ENCODE measurements around the gene PPP2R2B.

DNA sequence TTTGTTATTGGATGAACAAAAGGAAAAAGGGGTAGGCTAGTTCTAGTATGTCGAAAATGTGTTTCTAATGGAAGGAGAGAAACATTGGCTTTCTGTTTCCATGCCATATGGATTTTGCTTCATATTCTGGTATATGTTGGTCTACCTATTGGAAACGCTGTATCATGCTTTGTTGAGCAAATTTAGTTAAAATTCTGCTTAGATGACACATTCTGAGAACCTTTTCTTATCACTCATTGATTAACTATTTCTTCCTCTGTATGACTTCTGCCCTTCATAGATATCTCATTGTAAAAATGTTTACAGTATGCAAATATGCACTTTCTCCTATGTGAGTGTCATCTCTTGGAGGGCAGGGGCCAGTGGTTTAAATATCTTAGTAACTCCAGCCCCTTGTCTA lies 293.8 kb downstream of the PPP2R2B start:
- TF ChIP-seq EP300 (IDR thresholded peaks at IDR 0.05; ENCODE audit: borderline replicate concordance) (no peak), TAF1 (IDR thresholded peaks at IDR 0.05; ENCODE audit: low read depth) (no peak), RAD21 (IDR thresholded peaks at IDR 0.05; ENCODE audit: low read depth) (no peak), FOXM1 (IDR thresholded peaks at IDR 0.05; ENCODE audit: borderline replicate concordance, low read depth) (no peak), YY1 (IDR thresholded peaks at IDR 0.05; ENCODE audit: low read depth) (no peak), EGR1 (IDR thresholded peaks at IDR 0.05) (no peak), TCF12 (IDR thresholded peaks at IDR 0.05; ENCODE audit: low read depth) (no peak)
- TF ChIP-seq, protein P1, sequence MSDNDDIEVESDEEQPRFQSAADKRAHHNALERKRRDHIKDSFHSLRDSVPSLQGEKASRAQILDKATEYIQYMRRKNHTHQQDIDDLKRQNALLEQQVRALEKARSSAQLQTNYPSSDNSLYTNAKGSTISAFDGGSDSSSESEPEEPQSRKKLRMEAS (IDR thresholded peaks at IDR 0.05) = no peak
- TF ChIP-seq, protein P2, sequence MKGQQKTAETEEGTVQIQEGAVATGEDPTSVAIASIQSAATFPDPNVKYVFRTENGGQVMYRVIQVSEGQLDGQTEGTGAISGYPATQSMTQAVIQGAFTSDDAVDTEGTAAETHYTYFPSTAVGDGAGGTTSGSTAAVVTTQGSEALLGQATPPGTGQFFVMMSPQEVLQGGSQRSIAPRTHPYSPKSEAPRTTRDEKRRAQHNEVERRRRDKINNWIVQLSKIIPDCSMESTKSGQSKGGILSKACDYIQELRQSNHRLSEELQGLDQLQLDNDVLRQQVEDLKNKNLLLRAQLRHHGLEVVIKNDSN (IDR thresholded peaks at IDR 0.05) = no peak
